H4 (cell line): ENCODE results near the gene ATF7. TPM values are rescaled to one million over a fixed set of nuclear protein-coding genes. Genes with fewer than 3 reads are reported as not detected.
"Not testable (repeated sequence)": the region's sequence is repeated elsewhere in the genome, so short reads cannot be mapped to it uniquely, and the experiment has no call there.

Experiments
- DNase-seq: peaks from one replicate; pipeline ENCODE4 v3.0.0-alpha.2; 2015; ENCODE audit warnings: low spot score
- total RNA-seq: library from RNA; depleted of rRNA; stranded (reverse); fragments of >200 nt; shearing (Covaris generic); gene quantifications from 2 replicates; pipeline ENCODE4 v1.2.3, GENCODE V29; 2014; rRNA removed

Gene ATF7
- 6.1 and 12.4 TPM in 2 replicates for total RNA-seq

DNA sequence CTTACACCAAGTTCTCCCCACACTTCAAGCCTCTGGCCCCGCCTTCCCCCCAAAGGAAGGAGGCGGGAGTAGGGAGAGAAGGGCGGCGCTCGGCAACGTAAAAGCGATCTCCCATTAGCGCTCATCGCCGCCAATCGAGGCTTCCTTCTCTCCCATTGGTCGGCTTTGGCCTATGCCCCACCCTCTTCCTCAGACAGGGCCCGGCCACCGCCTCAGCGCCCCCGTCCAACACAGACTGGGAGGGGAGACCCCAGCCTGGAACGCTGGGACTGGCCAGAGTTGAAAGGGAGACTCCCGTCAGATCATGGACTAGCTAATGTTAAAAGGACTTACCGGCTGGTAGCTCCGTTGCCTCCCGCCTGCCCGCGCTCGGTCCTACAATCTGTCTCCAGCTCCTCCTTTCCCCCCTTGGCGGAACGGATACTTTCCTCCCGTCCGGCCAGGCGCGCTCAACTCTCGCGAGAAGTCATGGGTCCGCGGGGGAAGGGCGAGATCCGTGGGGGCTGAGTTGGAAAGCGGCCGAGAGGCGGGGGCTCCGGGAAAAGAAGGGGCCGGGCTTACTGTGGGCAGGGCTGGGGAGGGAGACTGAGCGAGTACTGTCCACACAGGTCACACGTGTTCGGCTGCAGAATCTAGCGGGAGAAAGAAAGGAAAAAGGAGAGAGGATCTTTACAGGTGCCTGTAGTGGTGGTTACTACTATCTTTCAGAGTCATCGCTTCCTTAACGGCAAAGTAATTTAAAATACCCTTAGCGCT lies at the start of gene ATF7:
Gene ATF7, minus strand, starts transcription at position 437 of the 756 bp plus-strand sequence. CDS start 25,382 bp downstream, outside the sequence.
- DNase-seq = peak; percentile 95

DNA sequence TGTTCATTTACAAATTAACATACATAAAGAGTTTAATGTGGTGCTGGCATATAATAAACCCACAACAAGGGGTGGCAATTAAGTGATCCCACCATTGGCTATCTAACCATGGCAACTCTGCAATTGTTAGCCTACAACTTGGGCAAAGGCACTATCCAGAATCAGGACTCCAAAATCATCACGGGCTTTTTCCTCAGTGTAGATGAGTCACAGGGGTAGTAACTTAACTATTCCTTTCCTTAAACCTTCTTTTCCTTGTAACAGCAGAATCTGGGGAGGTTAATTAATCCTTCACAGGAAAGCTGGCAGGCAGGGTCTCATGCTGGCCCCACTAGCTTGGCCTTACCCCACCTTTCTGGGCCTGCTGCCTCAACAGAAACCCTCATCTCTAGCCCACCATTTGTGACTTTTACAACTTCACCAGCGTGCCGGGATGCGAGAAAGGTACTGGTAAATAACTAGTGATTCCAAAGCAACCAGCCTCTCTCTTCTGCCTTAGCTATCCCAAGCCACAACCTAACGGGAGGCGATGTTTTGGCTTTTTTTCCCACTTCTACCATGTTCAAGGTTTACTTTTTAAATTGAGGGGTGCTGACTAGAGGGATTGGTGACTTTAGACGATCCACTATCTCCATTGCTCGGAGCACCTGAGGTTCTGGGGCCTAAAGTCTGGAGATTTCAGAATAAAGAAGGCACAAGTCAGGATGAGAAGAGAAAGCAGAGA lies 49.0 kb upstream of the ATF7 start:
- DNase-seq = no peak

DNA sequence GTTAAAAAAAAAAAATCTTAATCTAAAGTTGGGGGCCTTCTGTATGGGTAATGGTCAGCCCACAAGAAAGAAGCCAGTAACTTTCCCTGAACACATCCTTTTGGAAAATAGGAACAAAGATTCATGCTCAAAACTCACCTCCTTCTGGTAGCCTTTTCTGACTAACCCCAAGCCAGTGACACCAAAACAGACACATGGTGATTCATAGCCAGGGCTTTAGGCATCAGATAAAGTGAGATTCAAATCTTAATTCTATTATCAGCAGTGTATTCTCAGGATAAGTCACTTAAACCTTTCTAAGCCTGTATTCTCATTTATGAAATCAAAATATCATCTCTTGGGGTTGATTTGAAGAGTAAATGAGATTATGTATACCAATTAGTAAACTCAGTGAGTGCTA lies 44.8 kb upstream of the ATF7 start:
- DNase-seq = no peak

DNA sequence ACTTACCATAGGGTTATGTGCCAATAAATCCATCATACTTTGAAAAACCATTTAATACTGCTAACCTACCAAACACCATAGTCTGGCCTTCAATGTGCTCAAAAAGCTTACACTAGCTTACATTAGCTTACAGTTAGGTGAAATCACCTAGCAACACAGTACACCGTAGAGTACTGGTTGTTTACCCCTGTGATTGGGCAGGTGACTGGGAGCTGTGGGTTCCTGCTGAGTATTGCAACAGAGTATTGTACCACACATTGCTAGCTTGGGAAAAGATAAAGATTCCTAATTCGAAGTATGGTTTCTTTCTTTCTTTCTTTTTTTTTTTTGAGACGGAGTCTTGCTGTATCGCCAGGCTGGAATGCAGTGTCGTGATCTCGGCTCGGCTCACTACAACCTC lies 44.1 kb upstream of the ATF7 start:
- no peak for DNase-seq

DNA sequence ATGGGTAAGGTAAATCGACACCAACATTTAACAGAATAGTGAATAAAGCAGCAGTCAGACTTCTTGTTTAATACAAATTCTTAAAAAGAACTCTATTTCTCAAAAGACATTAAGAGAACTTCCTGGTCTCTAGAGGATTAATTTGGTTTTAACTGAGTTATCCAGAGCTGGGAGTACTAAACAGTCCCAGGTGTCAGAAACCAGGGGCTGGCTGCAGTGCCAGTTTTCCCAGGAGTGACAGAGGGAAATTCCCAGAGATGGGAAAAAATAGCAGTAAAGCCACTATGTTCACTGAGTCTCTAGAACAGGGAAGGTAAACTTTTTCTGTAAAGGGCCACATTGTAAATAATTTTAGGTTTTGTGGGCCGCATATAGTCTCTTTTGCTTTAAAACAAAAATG lies 40.9 kb upstream of the ATF7 start:
- no peak for DNase-seq

DNA sequence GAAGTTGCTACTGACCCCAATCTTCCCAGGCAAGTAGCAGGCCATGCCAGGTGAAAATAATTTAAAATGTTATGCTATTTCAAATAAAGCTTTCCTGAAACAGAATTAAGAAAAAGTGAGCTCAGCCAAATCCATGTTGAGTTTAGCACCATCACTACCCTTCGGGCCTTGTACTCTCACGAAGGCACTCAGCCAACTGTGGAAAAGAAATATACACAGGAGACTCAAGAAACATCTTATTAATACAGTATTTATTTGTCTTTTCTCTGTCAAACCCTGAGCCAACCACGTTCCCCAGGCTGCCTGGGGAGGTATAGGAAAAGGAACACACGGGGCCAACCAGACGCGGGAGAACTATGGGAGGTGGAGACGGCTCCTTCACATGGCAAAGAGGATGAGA lies 38.8 kb upstream of the ATF7 start:
- no peak for DNase-seq

DNA sequence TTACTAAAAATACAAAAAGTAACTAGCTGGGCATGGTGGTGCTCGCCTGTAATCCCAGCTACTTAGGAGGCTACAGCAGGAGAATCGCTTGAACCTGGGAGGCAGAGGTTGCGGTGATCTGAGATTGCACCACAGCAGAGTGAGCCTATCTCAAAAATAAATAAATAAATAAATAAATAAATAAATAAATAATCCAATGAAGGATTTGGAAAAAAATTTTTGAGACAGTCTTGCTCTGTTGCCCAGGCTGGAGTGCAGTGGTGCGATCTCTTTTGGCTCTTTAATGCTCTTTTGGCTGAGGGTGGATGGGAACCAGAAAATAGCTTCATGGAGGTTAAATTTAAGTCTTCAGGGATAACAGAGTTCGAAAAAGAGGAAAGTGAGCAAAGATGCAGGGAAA lies 38.0 kb upstream of the ATF7 start:
- DNase-seq = no peak

DNA sequence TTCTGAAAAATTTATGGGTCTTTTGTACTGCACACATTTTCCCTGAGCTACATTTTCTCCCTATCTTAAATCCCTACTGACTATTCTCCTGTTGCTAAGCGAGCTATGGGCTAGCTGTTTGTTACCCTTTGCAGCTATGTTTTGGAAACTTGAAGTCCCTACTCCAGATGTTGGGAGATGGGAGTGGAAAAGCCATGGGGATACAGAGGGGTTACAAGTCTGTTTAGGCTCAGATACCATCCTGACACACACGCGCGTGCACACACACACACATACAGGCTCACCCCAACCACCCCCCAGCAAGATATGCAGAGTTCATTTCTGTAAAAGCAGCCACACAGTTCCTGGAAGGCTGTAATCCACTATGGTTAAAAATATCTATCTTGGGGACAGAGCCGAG lies 33.9 kb upstream of the ATF7 start:
- no peak for DNase-seq

DNA sequence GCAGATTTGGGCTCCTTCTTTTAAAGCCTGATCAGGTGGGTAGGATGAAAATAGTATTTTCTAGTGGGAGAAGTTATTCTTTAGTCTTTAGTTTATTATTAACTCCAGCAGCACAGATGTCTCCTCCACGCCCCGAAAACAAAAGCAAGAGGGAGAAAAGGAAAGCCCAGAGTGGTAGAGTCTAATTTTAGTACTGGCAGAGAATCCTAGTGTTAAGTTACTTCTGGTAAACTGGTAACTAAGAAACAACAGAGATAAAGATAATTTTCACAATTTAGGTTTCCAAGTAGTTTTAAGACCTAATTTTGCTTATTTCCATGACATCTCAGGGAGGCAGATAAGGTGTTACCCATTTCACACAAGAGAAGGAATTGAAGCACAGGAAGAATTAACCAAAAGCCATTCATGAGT lies 33.4 kb upstream of the ATF7 start:
- no peak for DNase-seq

DNA sequence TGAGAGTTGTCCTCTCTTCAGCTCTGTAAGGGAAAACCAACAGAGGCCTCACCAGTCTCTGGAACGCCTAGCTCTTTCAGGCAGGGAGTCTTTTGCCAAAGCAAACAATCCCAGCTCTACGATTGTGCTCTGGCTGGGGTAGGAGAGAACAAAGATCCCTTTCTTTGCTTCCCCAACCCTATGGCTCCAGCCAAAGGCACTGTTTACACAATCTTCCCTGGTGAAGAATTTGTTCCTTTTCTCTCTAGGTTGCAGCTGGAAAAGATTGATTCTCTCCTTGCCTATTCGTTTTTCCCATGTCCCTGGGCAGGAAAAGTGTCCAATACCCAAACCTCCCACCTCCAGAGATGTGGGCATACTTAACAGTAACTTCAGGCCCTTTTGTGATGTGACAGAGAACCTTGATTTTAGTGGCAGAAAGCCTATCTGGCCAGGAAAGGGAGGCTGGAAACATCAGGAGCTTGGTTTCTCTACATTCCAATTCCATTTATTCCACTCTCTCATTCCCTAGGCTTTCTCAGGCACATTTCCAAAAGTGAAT lies 32.9 kb upstream of the ATF7 start:
- peak; percentile 93 for DNase-seq

DNA sequence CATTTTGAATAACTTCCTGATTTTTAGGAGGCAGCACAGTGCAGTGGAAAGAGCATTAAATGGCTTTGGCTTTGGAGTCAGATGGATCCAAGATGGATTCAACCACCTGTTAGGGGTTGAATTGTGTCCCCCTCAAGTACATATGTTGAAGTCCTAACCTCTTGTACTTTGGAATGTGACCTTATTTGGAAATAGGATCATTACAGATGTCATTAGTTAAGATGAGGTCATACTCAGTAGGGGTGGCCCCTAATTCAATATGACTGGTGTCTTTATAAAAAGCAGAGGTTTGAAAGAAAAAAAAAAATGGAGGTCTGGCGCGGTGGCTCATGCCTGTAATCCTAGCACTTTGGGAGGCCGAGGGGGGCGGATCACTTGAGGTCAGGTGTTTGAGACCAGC lies 30.9 kb upstream of the ATF7 start:
- no peak for DNase-seq

DNA sequence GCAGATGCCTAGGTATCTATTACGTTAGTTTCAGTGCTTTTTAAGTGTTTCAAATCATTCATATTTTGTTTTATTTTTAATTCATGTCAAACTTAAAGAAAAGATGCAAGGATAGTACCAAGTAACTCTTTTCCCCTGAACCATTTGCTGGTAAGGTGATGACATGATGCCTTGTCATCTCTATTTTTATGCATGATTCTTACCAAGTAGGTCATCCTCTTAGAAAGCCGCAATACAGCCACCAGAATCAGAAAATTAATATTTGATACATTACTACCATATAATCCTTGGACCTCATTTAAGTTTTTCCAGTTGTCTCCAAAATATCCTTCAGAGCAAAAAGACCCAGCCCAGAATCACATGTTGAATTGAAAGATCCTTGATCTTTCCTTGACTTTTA lies 27.4 kb upstream of the ATF7 start:
- DNase-seq = no peak

DNA sequence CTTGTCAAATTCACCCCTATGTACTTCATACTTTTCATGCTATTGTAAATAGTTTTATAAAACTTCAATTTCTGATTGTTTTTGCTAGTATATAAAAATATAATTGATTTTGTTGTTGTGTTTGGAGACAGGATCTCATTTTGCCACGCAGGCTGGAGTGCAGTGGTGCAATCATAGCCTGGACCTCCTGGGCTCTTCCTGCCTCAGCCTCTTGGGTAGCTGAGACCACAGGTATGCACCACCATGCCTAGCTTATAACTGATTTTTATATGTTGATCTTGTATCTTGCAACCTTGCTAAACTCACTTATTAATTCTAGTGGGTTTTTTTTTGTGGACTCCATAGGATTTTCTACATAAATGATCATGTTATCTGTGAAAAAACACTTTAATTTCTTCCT lies 26.2 kb upstream of the ATF7 start:
- peak; percentile 38 for DNase-seq

DNA sequence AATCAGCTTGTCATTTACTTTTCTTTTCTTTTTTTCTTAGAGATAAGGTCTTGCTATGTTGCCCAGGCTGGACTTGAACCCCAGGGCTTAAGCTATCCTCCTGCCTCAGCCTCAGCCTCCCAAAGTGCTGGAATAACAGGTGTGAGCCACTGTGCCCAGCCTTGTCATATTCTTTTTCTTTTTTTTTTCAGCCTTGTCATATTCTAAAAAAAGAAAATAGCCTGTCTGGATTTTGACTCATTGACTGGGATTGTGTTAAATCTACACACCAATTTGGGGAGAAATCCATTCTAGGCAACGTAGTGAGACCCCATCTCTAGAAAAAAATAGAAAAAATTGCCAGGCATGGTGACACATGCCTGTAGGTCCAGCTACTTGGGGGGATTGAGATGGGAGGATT lies 25.6 kb upstream of the ATF7 start:
- no peak for DNase-seq

DNA sequence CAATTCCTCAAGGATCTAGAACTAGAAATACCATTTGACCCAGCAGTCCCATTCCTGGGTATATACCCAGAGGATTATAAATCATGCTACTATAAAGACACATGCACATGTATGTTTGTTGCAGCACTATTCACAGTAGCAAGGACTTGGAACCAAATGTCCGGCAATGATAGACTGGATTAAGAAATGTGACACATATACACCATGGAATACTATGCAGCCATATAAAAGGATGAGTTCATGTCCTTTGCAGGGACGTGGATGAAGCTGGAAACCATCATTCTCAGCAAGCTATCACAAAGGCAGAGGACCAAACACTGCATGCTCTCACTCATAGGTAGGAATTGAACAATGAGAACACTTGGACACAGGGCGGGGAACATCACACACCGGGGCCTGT lies 20.1 kb upstream of the ATF7 start:
- DNase-seq = not testable (repeated sequence)

DNA sequence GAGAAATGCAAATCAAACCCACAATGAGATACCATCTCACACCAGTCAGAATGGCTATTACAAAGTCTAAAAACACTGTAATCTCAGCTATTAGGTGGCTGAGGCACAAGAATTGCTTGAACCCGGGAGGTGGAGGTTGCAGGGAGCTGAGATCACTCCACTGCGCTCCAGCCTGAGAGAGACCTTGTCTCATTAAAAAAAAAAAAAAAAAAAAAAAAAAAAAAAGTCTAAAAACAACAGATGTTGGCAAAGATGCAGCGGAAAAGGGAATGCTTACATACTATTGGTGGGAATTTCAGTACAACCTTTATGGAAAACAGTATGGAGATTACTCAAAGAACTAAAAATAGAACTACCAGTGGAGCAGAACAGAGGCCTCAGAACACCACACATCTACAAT lies 19.0 kb upstream of the ATF7 start:
- no peak for DNase-seq

DNA sequence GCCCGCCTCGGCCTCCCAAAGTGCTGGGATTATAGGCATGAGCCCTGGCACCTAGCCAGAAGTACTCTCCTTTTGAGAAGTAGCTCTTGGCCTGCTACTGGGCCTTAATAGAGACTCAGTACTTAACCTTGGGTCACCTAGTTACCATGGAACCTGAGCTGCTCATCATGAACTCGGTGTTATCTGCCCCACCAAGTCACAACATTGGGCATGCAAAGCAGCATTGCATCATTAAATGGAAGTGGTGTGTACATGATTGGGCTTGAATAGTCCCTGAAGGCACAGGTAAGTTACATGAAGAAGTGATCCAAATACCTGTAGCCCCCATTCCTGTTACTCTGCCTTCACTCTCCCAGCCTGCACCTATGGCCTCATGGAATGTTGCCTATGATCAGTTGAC lies 18.0 kb upstream of the ATF7 start:
- DNase-seq = no peak

DNA sequence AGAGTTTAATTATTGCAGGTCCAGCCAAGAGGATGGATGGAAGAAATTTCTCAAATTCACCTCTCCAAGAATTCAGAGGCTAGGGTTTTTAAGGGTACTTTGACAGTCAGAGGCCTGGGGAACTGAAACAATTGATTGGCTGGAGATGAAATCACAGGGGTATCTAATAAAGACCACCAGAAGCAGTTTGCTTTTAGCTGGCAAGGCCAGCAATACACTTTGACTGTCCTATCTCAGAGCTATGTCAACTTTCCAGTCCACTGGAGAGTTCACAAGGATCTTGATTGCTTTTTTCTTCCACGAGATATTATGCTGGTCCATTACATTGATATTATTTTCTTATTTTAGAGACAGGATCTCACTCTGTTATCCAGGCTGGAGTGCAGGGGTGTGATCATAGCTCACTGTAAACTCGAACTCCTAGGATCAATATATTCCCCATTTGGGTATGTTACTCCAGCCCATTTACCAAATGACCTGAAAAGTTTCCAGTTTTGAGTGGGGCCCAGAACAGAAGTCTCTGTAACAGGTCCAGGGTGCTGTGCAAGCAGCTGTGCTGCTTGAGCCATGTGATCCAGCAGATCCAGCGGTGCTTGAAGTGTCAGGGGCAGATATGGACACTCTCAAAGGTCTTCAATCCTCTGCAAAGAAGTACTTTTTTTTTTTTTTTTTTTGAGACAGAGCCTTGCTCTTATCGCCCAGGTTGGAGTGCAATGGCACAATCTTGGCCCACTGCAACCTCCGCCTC lies 17.2 kb upstream of the ATF7 start:
- DNase-seq = no peak

DNA sequence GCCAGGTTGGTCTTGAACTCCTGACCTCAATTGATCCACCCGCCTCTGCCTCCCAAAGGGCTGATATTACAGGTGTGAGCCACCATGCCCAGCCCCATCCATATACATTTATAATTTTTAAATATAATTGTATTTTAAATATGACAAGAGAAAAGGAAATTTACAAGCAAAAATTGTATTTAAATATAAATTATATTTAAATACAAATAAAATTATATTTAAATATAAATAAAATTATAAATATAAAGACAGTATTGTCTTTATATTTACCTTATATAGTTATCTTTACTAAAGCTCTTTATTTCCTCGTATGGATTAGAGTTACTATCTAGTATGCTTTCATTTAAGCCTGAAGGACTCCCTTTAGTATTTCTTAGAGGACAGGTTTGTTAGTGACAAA lies 11.9 kb upstream of the ATF7 start:
- DNase-seq = no peak

DNA sequence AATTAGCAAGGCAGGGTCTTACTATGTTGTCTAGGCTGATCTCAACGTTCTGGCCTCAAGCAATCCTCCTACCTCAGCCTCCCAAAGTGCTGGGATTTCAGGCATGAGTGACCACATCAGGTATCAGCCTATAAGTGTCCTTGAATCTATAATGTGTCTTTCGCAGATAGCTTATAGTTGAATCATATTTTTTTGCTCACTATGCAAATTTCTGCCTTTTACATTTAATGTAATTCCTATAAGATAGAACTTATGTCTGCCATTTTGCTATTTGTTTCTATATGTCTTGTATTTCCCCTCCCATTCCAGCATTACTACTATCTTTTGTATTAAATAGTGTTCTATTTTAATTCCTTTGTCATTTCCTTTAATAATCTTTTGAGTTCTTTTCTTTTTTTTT lies 10.5 kb upstream of the ATF7 start:
- DNase-seq = no peak

DNA sequence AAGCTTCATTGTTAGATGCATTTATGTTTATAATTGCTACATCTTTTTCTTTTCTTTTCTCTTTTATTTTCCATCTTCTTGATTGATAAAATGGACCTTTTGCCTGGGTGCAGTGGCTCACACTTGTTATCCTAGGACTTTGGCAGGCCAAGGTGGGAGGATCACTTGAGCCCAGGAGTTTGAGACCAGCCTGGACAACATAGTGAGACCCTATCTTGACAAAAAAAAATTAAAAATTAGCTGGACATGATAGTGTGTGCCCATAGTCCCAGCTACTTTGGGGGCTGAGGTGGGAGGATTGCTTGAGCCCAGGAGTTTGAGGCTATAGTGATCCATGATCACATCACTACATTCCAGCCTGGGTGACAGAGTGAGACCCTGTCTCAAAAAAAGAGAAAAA lies 9.5 kb upstream of the ATF7 start:
- not testable (repeated sequence) for DNase-seq

DNA sequence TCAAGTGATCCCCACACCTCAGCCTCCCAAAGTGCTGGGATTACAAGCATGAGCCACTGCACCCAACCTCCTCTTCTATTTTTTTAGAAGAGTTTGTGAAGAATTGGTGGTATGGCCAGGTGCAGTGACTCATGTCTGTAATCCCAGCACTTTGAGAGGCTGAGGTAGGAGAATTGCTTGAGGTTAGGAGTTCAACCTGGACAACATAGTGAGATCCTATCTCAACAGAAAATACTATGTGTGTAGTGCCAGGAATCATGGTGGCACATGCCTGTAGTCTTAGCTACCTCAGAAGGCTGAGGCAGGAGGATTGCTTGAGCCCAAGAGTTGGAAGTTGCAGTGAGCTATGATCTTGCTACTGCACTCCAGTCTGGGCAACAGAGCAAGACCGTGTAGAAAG lies 5.5 kb upstream of the ATF7 start:
- no peak for DNase-seq

DNA sequence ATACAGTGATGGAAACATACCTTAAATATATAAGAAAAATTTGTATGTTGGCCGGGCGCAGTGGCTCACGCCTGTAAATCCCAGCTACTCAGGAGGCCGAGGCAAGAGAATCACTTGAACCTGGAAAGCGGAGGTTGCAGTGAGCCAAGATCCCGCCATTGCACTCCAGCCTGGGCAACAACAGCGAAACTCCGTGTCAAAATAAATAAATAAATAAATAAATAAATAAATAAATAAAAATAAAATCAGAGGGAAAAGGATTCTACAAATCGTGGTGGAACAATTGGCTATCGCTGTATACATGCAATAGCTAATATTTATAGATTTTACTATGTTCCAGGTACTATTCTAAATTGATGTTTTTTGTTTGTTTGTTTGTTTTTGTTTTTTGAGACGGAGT lies 1.7 kb upstream of the ATF7 start:
- DNase-seq = no peak
